SU-DHL-6 (cell line): ENCODE results near the gene IKZF2.

Source experiments
- H2AFZ ChIP-seq: fragments of 200-600 bp; sonication (generic); 2 replicates; pipeline ENCODE4 v1.6.1; 2014; ENCODE audit warnings: low read depth, mild to moderate bottlenecking, moderate library complexity, mixed read lengths, antibody characterized with exemption, low read length; ENCODE audit not compliant: severe bottlenecking
- H3F3A ChIP-seq: fragments of 200-600 bp; shearing (Covaris generic); 2 replicates; pipeline ENCODE4 v1.6.0; 2016; ENCODE audit warnings: antibody characterized with exemption, mild to moderate bottlenecking; ENCODE audit not compliant: insufficient read depth
- H3K27ac ChIP-seq: fragments of 200-600 bp; sonication (generic); 2 replicates; pipeline ENCODE4 v1.5.1; 2016; ENCODE audit warnings: low read depth, mild to moderate bottlenecking, low read length, moderate library complexity, mixed read lengths
- H3K27me3 ChIP-seq: fragments of 200-600 bp; sonication (generic), shearing (Covaris generic); 2 replicates; pipeline ENCODE4 v1.6.0; 2014; ENCODE audit warnings: mild to moderate bottlenecking, low read length
- H3K36me3 ChIP-seq: fragments of 200-600 bp; sonication (generic); 2 replicates; pipeline ENCODE4 v1.6.1; 2014; ENCODE audit warnings: mild to moderate bottlenecking, low read length, mixed read lengths
- H3K4me2 ChIP-seq: fragments of 300-600, 200-600 bp; shearing (Covaris generic), sonication (generic); 2 replicates; pipeline ENCODE4 v1.6.0; 2014; ENCODE audit warnings: low read length, low read depth, mild to moderate bottlenecking; ENCODE audit not compliant: poor library complexity, severe bottlenecking
- H3K4me3 ChIP-seq: fragments of 200-600 bp; sonication (generic); 2 replicates; pipeline ENCODE4 v1.5.1; 2014; ENCODE audit warnings: antibody characterized with exemption, low read length, mild to moderate bottlenecking, mixed read lengths; ENCODE audit not compliant: insufficient read depth, poor library complexity, severe bottlenecking
- H3K79me2 ChIP-seq: fragments of 200-600 bp; sonication (generic); 2 replicates; pipeline ENCODE4 v1.6.1; 2014; ENCODE audit warnings: mild to moderate bottlenecking, low read length, moderate library complexity; ENCODE audit not compliant: insufficient read depth
- H3K9ac ChIP-seq: fragments of 200-600 bp; sonication (generic); 2 replicates; pipeline ENCODE4 v1.7.0; 2014; ENCODE audit warnings: mild to moderate bottlenecking, low read length
- H3K9me2 ChIP-seq: fragments of 200-600 bp; sonication (generic); replicated peaks from 2 replicates; pipeline ENCODE4 v1.6.1; 2014; ENCODE audit warnings: low read length; ENCODE audit not compliant: insufficient read depth
- H3K9me3 ChIP-seq: fragments of 200-600 bp; sonication (generic); 2 replicates; pipeline ENCODE4 v1.6.1; 2014; ENCODE audit warnings: low read length, mixed read lengths; ENCODE audit not compliant: insufficient read depth
- H4K20me1 ChIP-seq: fragments of 200-600 bp; sonication (generic); 2 replicates; pipeline ENCODE4 v1.6.1; 2014; ENCODE audit warnings: low read depth, mild to moderate bottlenecking, antibody characterized with exemption, low read length, moderate library complexity, mixed read lengths
- EZH2phosphoT487 ChIP-seq: fragments of 200-600 bp; sonication (generic), shearing (Covaris generic); conservative IDR thresholded peaks from 2 replicates; pipeline ENCODE4 v1.6.1; 2018; ENCODE audit warnings: mild to moderate bottlenecking, antibody characterized with exemption, low read length, moderate library complexity, mixed read lengths
- TF ChIP-seq, protein P1 (sequence below): fragments of 200-600 bp; sonication (generic); IDR thresholded peaks from one replicate; pipeline ENCODE4 v1.5.1; 2017; ENCODE audit warnings: antibody characterized with exemption, mild to moderate bottlenecking, low read length, moderate library complexity; ENCODE audit not compliant: insufficient read depth, poor library complexity, severe bottlenecking

Gene IKZF2

DNA sequence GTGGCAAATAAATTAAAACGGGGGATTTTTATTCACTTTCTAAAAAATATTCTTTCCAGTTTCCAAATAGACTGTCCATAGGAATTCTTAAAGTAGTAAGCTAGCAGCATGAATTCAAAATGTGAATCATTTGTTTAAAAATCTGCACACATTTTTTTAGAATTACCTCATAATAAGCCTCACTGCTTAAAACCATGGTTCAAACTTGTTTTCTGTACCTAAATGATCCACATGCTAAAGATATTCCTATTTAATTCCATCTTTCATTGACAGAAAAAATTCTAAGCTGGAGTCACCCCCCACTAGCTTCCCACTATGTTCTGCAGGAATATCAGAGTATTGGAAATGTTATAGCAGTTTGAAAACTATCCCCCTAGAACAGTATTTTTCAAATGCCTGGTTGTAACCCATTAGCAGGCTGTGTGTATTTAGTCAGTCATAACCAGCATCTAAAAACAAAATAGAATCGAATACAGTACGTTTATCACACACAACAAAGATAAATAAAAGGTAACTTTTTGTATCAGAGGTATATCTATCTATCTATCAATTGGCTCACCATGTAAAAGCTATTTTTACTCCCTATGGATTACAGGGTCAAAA, 11.2 kb upstream of the IKZF2 start:
- Histone ChIP-seq H3K4me3 (no peak overlapping the region), H3K9me3 (no peaks in the 10 kb centered on the region), H3K27me3 (no peaks in the 10 kb centered on the region), H3K4me2 (no peak overlapping the region), H3K79me2 (no peaks in the 10 kb centered on the region), H4K20me1 (no peaks in the 10 kb centered on the region), H3K36me3 (no peaks in the 10 kb centered on the region), H2AFZ (no peak overlapping the region), H3K9ac (no peak overlapping the region), H3K9me2 (no peaks in the 10 kb centered on the region), H3F3A (peaks cover 54% of the 10 kb centered on the region), H3K27ac (no peak overlapping the region)
- TF ChIP-seq EZH2phosphoT487: no peak
- TF ChIP-seq, protein P1, sequence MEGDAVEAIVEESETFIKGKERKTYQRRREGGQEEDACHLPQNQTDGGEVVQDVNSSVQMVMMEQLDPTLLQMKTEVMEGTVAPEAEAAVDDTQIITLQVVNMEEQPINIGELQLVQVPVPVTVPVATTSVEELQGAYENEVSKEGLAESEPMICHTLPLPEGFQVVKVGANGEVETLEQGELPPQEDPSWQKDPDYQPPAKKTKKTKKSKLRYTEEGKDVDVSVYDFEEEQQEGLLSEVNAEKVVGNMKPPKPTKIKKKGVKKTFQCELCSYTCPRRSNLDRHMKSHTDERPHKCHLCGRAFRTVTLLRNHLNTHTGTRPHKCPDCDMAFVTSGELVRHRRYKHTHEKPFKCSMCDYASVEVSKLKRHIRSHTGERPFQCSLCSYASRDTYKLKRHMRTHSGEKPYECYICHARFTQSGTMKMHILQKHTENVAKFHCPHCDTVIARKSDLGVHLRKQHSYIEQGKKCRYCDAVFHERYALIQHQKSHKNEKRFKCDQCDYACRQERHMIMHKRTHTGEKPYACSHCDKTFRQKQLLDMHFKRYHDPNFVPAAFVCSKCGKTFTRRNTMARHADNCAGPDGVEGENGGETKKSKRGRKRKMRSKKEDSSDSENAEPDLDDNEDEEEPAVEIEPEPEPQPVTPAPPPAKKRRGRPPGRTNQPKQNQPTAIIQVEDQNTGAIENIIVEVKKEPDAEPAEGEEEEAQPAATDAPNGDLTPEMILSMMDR: no peak

DNA sequence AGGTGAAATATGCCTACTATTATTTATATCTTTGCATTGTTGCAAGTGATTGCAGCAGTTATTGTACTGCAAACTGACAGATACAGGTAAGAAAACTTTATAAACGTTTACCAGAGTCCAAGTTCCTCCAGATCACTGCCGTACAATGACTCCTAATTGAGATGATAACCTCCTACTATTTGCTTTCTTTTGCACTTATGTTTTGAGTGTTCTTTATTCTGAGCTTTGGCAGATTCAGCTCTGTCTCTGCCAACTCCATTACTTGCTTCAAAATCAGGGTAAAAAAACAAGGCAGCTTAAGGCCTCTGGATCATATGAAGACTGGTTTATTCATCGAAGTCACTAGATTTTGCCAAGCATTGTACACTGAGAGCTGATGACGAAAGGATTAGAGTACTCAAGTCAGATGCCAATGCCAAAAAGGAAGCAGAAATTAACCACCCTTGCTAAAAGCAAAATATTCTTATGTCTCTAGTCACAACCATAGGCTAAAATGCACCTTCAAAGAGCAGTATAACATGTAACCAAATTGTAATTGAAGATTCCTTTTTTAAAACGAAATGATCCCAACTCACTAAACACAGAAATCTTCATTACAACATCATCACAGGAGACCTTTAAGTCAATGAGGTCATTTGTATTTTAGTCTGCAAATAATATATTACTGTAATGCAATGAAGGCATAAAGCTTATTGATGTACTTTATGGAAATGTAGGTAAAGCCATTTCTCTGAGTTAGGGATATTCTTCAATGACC, 10.5 kb upstream of the IKZF2 start:
- Histone ChIP-seq H2AFZ (peak overlapping the region; percentile 21), H3K27me3 (no peaks in the 10 kb centered on the region), H3K4me2 (no peak overlapping the region), H3K9me3 (no peaks in the 10 kb centered on the region), H3K36me3 (no peaks in the 10 kb centered on the region), H4K20me1 (no peaks in the 10 kb centered on the region), H3K4me3 (no peak overlapping the region), H3K9me2 (no peaks in the 10 kb centered on the region), H3K79me2 (no peaks in the 10 kb centered on the region), H3F3A (peaks cover 56% of the 10 kb centered on the region), H3K9ac (no peak overlapping the region), H3K27ac (0 out of 2 replicates have a peak overlapping the region, but pooled peaks have one; percentile 7)
- TF ChIP-seq, protein P1: no peak
- no peak for TF ChIP-seq EZH2phosphoT487

DNA sequence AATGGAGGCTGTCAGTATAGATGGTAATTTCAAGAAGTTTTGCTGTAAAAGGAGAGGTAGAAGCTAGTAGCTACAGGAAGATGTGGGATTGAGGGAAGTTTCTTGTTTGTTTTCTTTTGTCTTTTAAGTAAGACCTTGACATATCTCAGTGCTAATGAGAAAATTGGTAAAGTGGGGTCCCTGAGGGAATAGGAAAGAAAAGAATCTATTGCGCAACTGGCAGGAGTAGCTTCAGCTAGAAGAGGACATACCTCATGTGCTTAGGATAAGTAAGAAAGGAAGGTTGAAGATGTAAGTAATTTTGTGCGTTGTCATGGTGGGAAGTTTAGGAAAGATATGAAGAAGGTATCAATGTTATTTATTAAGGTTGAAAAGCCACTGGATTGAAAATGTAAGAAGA, 8.4 kb upstream of the IKZF2 start:
- no peak overlapping the region for H3K9ac ChIP-seq
- no peaks in the 10 kb centered on the region for H3K27me3 ChIP-seq
- peaks cover 54% of the 10 kb centered on the region for H3F3A ChIP-seq
- H4K20me1 ChIP-seq: no peaks in the 10 kb centered on the region
- no peaks in the 10 kb centered on the region for H3K9me2 ChIP-seq
- no peaks in the 10 kb centered on the region for H3K9me3 ChIP-seq
- H2AFZ ChIP-seq: no peak overlapping the region
- H3K4me3 ChIP-seq: no peak overlapping the region
- TF ChIP-seq, protein P1: no peak
- TF ChIP-seq EZH2phosphoT487: no peak
- peaks cover 4% of the 10 kb centered on the region; the same call in 1 of the 2 replicates for H3K79me2 ChIP-seq
- no peaks in the 10 kb centered on the region for H3K36me3 ChIP-seq
- H3K4me2 ChIP-seq: no peak overlapping the region
- 0 out of 2 replicates have a peak overlapping the region, but pooled peaks have one; percentile 27 for H3K27ac ChIP-seq
